ENCODE measurements around the gene CXCL13. TPM values are rescaled to one million over a fixed set of nuclear protein-coding genes. Genes with fewer than 3 reads are reported as not detected.
"Not testable (repeated sequence)": the region's sequence is repeated elsewhere in the genome, so short reads cannot be mapped to it uniquely, and the experiment has no call there.

Gene CXCL13
- total RNA-seq, 6 donors from 2014 or later, result 0.52 to 4.7 (median 0.76) TPM; not detected in 1

- Histone ChIP-seq H3K36me3 (no peaks in the 10 kb centered on the region), H3K4me1 (peaks cover 0 to 17% (median 0%) of the 10 kb centered on the region in 4 donors), H3K9me3 (no peaks in the 10 kb centered on the region), H3K27ac (no peak overlapping the region), H3K4me3 (no peak overlapping the region), H3K27me3 (no peaks in the 10 kb centered on the region)
- 30% methylated on average over 5 of the region's 5 CpGs for WGBS, 2 donors
- TF ChIP-seq EP300 (IDR thresholded peaks at IDR 0.05) (peak in 1 of 4 donors; percentile 8), POLR2AphosphoS5 (IDR thresholded peaks at IDR 0.05) (no peak)
- ATAC-seq (ENCODE audit: low FRiP score in 2 of 2) (no peak), DNase-seq (no peak)
Observed at GRCh38 chr4:77652237-77652897, 46.7 kb downstream of the CXCL13 start.

GRCh38 chr4:77653162-77653758 is 47.6 kb downstream of the CXCL13 start:
- Histone ChIP-seq H3K36me3 (no peaks in the 10 kb centered on the region), H3K9me3 (no peaks in the 10 kb centered on the region), H3K27me3 (no peaks in the 10 kb centered on the region), H3K4me1 (peaks cover 0 to 17% (median 0%) of the 10 kb centered on the region in 4 donors), H3K4me3 (no peak overlapping the region), H3K27ac (no peak overlapping the region)
- WGBS, 2 donors, result 41 to 50% methylated on average over 2 of the region's 2 CpGs
- ATAC-seq (ENCODE audit: low FRiP score in 2 of 2) (no peak), DNase-seq (no peak)
- no peak for TF ChIP-seq EP300 (IDR thresholded peaks at IDR 0.05)
- TF ChIP-seq POLR2A (IDR thresholded peaks at IDR 0.05), result no peak
- no peak for TF ChIP-seq POLR2AphosphoS5 (IDR thresholded peaks at IDR 0.05)
- no peak for TF ChIP-seq CTCF (IDR thresholded peaks at IDR 0.05)

- not testable (repeated sequence) for DNase-seq; H3K4me1 ChIP-seq; ATAC-seq (ENCODE audit: low FRiP score in 2 of 2); H3K9me3 ChIP-seq; H3K27me3 ChIP-seq; H3K27ac ChIP-seq; H3K36me3 ChIP-seq; H3K4me3 ChIP-seq
- 93 to 96% methylated on average over 3 to 5 of the region's 5 CpGs for WGBS, 2 donors
Observed at GRCh38 chr4:77660318-77660717, 54.7 kb downstream of the CXCL13 start.

Other genes starting within 250 kb of the CXCL13 start
- 10 to 100 TPM; 16.8 to 61.0 (median 39.1) TPM for gene CNOT6L, start 213.5 kb downstream of the CXCL13 start, total RNA-seq

Data from upper lobe of left lung (tissue), 6 donors.